SK-N-MC (cell line): ENCODE measurements around the gene VAV2.

Experiments used
- EZH2 ChIP-seq: fragments of 200-600 bp; sonication (generic); IDR thresholded peaks from one replicate; pipeline ENCODE4 v1.6.1; 2017; ENCODE audit warnings: antibody characterized with exemption
- POLR2AphosphoS5 ChIP-seq: IDR thresholded peaks from 2 replicates; pipeline ENCODE4 v1.6.1; 2012; ENCODE audit warnings: mild to moderate bottlenecking, low read depth, low read length, borderline replicate concordance

GRCh38 chr9:133716564-133717112, 275.5 kb downstream of the VAV2 start:
- no peak for TF ChIP-seq POLR2AphosphoS5
- TF ChIP-seq EZH2 = no peak
